GM12878 (cell line): ENCODE results near the gene TSHR.

Experiments
- MTA2 ChIP-seq: fragments of 450-650 bp; IDR thresholded peaks from 2 replicates; pipeline ENCODE4 v1.6.1; 2016; ENCODE audit warnings: low read depth, mild to moderate bottlenecking, moderate library complexity
- SRF ChIP-seq, 2 experiments: IDR thresholded peaks; 2 replicates each; pipeline ENCODE4 v1.6.1; 2011; ENCODE audit warnings: low read depth in 2 of 2, low read length in 2 of 2, mild to moderate bottlenecking in 1 of 2, moderate library complexity in 1 of 2

DNA sequence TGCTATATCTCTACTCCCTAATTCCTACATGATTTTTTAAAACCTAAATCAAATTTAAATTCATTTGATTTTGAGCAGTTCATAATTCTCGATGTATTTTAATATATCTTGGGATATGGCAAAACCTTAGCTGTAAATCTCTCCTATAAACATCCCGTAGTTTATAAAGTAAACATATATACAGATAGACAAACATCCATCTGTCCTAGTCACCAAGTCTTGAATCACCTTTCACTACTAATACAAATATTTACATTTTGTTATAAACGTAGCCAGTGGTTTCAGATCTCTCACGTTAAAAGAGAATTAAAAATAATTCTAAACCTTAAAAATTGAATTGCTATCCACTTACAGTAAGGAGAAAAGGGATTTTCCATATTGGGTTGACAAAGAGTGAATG, 107.0 kb downstream of the TSHR start:
- no peak for TF ChIP-seq MTA2
- no peak for TF ChIP-seq SRF (IDR thresholded peaks at IDR 0.05; ENCODE audit: low read depth in 2 of 2, low read length in 2 of 2)
